Measurements from ENCODE around the gene PIK3C3.
A peak's percentile ranks its signal among the peaks of the same experiment; 100 is the strongest.
"Not testable (repeated sequence)": the region's sequence is repeated elsewhere in the genome, so short reads cannot be mapped to it uniquely, and the experiment has no call there.

The PIK3C3 gene

GRCh38 chr18:42107691-42108450 lies 152.8 kb downstream of the PIK3C3 start:
- no peak for DNase-seq (ENCODE audit: extremely low spot score)
- ChIA-PET POLR2A (no interaction called here), CTCF (interaction anchor here (2.8 kb wide), 1 partner anchor 1164 kb away, joined by 8 read pairs; no protein-coding TSS in a partner anchor)
- TF ChIP-seq CTCF (IDR thresholded peaks at IDR 0.05; ENCODE audit: control extremely low read depth, extremely low read depth, low read depth, missing control alignments), result no peak

DNA sequence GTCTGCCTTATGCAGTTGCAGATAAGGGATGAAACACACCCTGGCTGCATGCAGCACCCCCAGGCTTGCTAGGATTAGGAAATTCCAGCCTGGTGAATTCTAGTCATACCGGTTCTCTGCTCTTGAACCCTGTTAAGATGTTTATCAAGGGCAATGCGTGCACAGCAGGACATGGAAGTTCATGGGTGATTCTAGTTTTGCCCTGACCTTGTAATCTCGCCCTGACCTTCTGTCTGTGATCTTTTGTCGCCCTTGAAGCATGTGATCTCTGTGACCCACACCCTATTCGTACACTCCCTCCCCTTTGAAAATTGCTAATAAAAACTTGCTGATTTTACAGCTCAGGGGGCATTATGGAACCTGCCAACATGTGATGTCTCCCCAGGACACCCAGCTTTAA lies 157.1 kb downstream of the PIK3C3 start:
- CTCF ChIA-PET, result interaction anchor here (0.7 to 5.3 kb wide), 6 partner anchors 13 to 1251 kb away, joined by 3 to 77 read pairs (median 9); no protein-coding TSS in a partner anchor
- POLR2A ChIA-PET; DNase-seq (ENCODE audit: extremely low spot score): not testable (repeated sequence)

- TF ChIP-seq CTCF (IDR thresholded peaks at IDR 0.05; ENCODE audit: control extremely low read depth, extremely low read depth, low read depth, missing control alignments), result no peak
- no peak for DNase-seq (ENCODE audit: extremely low spot score)
- POLR2A ChIA-PET, result no interaction called here
- CTCF ChIA-PET, result interaction anchor here (1.2 to 5.3 kb wide), 14 partner anchors 8 to 1475 kb away, joined by 3 to 77 read pairs (median 10); no protein-coding TSS in a partner anchor
Measured at GRCh38 chr18:42112657-42113420, 157.8 kb downstream of the PIK3C3 start.

GRCh38 chr18:42113529-42114191 lies 158.6 kb downstream of the PIK3C3 start:
- CTCF ChIA-PET, result interaction anchor here (0.6 to 5.3 kb wide), 62 partner anchors 8 to 1487 kb away, joined by 3 to 77 read pairs (median 4); no protein-coding TSS in a partner anchor
- TF ChIP-seq CTCF (IDR thresholded peaks at IDR 0.05; ENCODE audit: control extremely low read depth, extremely low read depth, low read depth, missing control alignments), result no peak
- POLR2A ChIA-PET, result no interaction called here

GRCh38 chr18:42114310-42114943 lies 159.4 kb downstream of the PIK3C3 start:
- peak; percentile 29 for DNase-seq (ENCODE audit: extremely low spot score)
- TF ChIP-seq CTCF (IDR thresholded peaks at IDR 0.05; ENCODE audit: control extremely low read depth, extremely low read depth, low read depth, missing control alignments), result peak; percentile 60
- POLR2A ChIA-PET, result no interaction called here
- CTCF ChIA-PET, result interaction anchor here (0.6 to 5.3 kb wide), 64 partner anchors 9 to 1486 kb away, joined by 3 to 77 read pairs (median 4); no protein-coding TSS in a partner anchor

More at GRCh38 chr18:42113529-42114191, 158.6 kb downstream of the PIK3C3 start:
- DNase-seq (ENCODE audit: extremely low spot score), result no peak

DNA sequence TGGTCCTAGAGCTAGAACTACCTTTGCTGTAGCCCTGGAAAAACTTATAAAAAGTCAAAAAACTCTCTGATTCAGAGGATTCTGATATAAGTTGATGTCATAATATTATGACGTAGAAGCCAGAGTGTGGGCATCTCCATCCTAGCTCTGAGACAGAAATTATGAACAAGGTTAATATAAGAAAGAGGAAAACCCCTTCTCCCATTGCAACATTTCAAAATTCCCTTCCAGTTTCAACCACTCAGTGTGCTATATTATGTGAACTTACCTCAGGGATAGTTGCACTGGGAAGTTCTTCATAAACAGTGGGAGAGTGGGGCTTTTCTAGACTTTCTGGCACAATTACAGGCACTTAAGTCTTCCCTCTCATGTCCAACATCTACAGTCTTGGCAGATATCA lies 171.6 kb downstream of the PIK3C3 start:
- TF ChIP-seq CTCF (IDR thresholded peaks at IDR 0.05; ENCODE audit: control extremely low read depth, extremely low read depth, low read depth, missing control alignments), result no peak
- DNase-seq (ENCODE audit: extremely low spot score), result no peak
- ChIA-PET CTCF (interaction anchor here (1.0 to 5.3 kb wide), 4 partner anchors 9 to 13 kb away, joined by 3 to 43 read pairs (median 3); no protein-coding TSS in a partner anchor), POLR2A (no interaction called here)
